CD8-positive, alpha-beta memory T cell (primary cell): ENCODE measurements around the gene TOB1. TPM values are rescaled to one million over a fixed set of nuclear protein-coding genes. Genes with fewer than 3 reads are reported as not detected.

Experiments
- CTCF ChIA-PET: fragments of 350-600 bp; sonication (Branson Sonifier 250); formaldehyde crosslinking; loops from one replicate; lab custom pipeline; 2021; ENCODE audit warnings: antibody characterized with exemption; lab: Charles Lee
- POLR2A ChIA-PET: fragments of 350-600 bp; sonication (Branson Sonifier 250); formaldehyde crosslinking; loops from one replicate; lab custom pipeline; 2021; ENCODE audit warnings: antibody characterized with exemption; lab: Charles Lee
- DNase-seq, 5 donors: peaks; one replicate each; pipeline versions ENCODE4 v3.0.0 to v3.0.0-alpha.2; 2020 to 2022; ENCODE audit warnings: mixed read lengths in 1 of 5
- H3K27ac ChIP-seq: one replicate; pipeline ENCODE4 v1.7.0; 2013; ENCODE audit warnings: low read depth, mild to moderate bottlenecking, low read length, moderate library complexity
- H3K27me3 ChIP-seq: 2 replicates; pipeline ENCODE4 v1.7.0; 2013; ENCODE audit warnings: low read length, mild to moderate bottlenecking; ENCODE audit not compliant: insufficient read depth, poor library complexity, severe bottlenecking
- H3K36me3 ChIP-seq: 2 replicates; pipeline ENCODE4 v1.7.0; 2013; ENCODE audit warnings: mild to moderate bottlenecking, low read length, moderate library complexity; ENCODE audit not compliant: insufficient read depth
- H3K4me1 ChIP-seq: 2 replicates; pipeline ENCODE4 v1.7.0; 2013; ENCODE audit warnings: mild to moderate bottlenecking, low read length, moderate library complexity; ENCODE audit not compliant: insufficient read depth
- H3K4me3 ChIP-seq: 2 replicates; pipeline ENCODE4 v1.7.0; 2013; ENCODE audit warnings: mild to moderate bottlenecking, low read length
- H3K9me3 ChIP-seq: 2 replicates; pipeline ENCODE4 v1.7.0; 2013; ENCODE audit warnings: mild to moderate bottlenecking, low read length
- H3K27ac Mint-ChIP-seq, 8 donors: one replicate each; pipeline ENCODE4 v1.8.0; 2020 to 2021; ENCODE audit warnings: mixed read lengths in 8 of 8, mild to moderate bottlenecking in 6 of 8, inconsistent platforms in 3 of 8, moderate library complexity in 3 of 8
- H3K27me3 Mint-ChIP-seq, 2 donors: one replicate each; pipeline ENCODE4 v1.8.0; 2020 to 2021; ENCODE audit warnings: mixed read lengths in 2 of 2, mild to moderate bottlenecking in 1 of 2, moderate library complexity in 1 of 2
- H3K36me3 Mint-ChIP-seq, 3 donors: one replicate each; pipeline ENCODE4 v1.8.0; 2020 to 2021; ENCODE audit warnings: mixed read lengths in 3 of 3, inconsistent platforms in 1 of 3, mild to moderate bottlenecking in 1 of 3
- H3K4me1 Mint-ChIP-seq, 3 donors: one replicate each; pipeline ENCODE4 v1.8.0; 2020 to 2021; ENCODE audit warnings: mixed read lengths in 3 of 3, inconsistent platforms in 1 of 3, mild to moderate bottlenecking in 1 of 3
- H3K4me3 Mint-ChIP-seq, 7 donors: one replicate each; pipeline ENCODE4 v1.8.0; 2020 to 2021; ENCODE audit warnings: mixed read lengths in 7 of 7, mild to moderate bottlenecking in 6 of 7, moderate library complexity in 4 of 7, inconsistent platforms in 2 of 7
- H3K9me3 Mint-ChIP-seq, 5 donors: one replicate each; pipeline ENCODE4 v1.8.0; 2020 to 2022; ENCODE audit warnings: mixed read lengths in 5 of 5, mild to moderate bottlenecking in 3 of 5, moderate library complexity in 2 of 5, inconsistent platforms in 1 of 5
- polyA plus RNA-seq: library from polyadenylated mRNA; unstranded; fragments of 300-500 nt; fragmentation: Illumina TruSeq; gene quantifications from one replicate; pipeline ENCODE4 v1.2.3, GENCODE V29; 2021
- total RNA-seq, 2 experiments: library from RNA; stranded (reverse); gene quantifications; one replicate each; pipeline ENCODE4 v1.2.3, GENCODE V29; 2021

TOB1 gene
- total and polyA plus RNA-seq, 3 experiments from 2014 or later = 32.6 to 53.4 (median 34.5) TPM

DNA sequence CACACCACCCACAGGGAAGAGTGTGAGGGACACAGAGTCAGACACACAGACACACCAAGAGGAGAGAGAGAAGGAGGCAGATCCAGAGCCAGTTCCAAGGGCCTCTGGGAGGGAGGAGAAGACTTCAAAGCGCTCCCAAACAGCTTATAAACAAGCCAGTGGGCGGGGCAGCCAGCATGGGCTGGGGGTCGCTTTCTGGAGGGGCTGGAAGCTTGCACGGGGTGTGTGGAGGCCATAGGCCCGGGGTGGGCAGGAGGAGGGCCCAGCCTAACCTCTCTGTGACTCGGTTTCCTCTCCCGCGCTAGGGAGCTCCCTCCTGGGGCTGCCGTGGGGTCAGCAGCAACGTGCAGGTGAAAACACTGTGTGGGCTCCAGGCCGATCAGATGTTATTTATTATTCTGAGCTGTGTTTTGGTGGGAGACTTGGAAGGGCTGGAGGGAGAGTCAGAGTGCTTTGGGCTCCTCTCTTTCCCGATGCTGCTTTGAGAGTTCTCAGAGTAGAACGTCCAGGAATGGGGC is 33.2 kb downstream of the TOB1 start:
- H3K9me3 Mint-ChIP-seq = no peaks in the 10 kb centered on the region
- H3K9me3 ChIP-seq = no peaks in the 10 kb centered on the region
- H3K4me3 ChIP-seq = no peak overlapping the region
- ChIA-PET POLR2A (no interaction called here), CTCF (no interaction called here)
- H3K36me3 Mint-ChIP-seq = no peaks in the 10 kb centered on the region
- no peak for DNase-seq
- no peaks in the 10 kb centered on the region for H3K4me1 Mint-ChIP-seq
- H3K27ac ChIP-seq = no peak overlapping the region
- peaks cover 11 to 40% of the 10 kb centered on the region in 2 donors for H3K27me3 Mint-ChIP-seq
- H3K4me1 ChIP-seq = no peaks in the 10 kb centered on the region
- H3K4me3 Mint-ChIP-seq = no peak overlapping the region
- no peak overlapping the region for H3K27ac Mint-ChIP-seq
- no peaks in the 10 kb centered on the region for H3K27me3 ChIP-seq
- H3K36me3 ChIP-seq = no peaks in the 10 kb centered on the region

DNA sequence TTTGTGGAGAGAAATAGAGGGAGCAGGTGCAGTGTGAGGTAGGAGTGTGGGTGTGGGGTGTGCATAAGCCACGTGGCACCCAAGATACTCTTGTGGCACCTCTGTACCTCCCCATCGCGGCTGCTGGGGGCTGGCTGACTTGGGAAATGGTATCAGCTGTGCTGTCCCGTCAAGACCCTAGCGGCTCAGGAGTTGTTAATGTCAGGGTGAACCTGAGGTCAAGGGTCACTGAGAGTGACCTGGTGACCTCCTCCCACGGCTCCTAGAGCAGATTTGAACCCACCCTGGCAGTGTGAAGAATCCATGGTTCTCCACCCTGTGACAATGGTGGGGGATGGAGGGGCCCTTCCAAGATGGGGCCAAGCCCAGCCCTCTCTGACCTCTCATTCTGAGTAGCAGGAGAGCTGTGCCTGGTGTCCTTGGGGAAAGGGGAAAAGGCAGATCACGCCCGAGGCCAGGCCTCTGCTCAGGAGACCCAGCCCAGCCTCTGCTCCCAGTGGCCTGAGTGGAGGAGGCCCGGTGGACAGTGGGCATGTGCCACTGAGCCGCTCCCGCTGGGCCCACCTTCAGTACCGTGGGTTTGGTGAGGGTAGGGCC is 33.8 kb downstream of the TOB1 start:
- no peak overlapping the region for H3K4me3 Mint-ChIP-seq
- no peak overlapping the region for H3K27ac ChIP-seq
- H3K9me3 ChIP-seq = no peaks in the 10 kb centered on the region
- H3K4me3 ChIP-seq = no peak overlapping the region
- no peaks in the 10 kb centered on the region for H3K36me3 Mint-ChIP-seq
- peaks cover 11 to 40% of the 10 kb centered on the region in 2 donors for H3K27me3 Mint-ChIP-seq
- DNase-seq = no peak
- no peaks in the 10 kb centered on the region for H3K27me3 ChIP-seq
- ChIA-PET CTCF (no interaction called here), POLR2A (no interaction called here)
- no peaks in the 10 kb centered on the region for H3K36me3 ChIP-seq
- H3K4me1 Mint-ChIP-seq = no peaks in the 10 kb centered on the region
- H3K27ac Mint-ChIP-seq = no peak overlapping the region
- H3K9me3 Mint-ChIP-seq = no peaks in the 10 kb centered on the region
- no peaks in the 10 kb centered on the region for H3K4me1 ChIP-seq

DNA sequence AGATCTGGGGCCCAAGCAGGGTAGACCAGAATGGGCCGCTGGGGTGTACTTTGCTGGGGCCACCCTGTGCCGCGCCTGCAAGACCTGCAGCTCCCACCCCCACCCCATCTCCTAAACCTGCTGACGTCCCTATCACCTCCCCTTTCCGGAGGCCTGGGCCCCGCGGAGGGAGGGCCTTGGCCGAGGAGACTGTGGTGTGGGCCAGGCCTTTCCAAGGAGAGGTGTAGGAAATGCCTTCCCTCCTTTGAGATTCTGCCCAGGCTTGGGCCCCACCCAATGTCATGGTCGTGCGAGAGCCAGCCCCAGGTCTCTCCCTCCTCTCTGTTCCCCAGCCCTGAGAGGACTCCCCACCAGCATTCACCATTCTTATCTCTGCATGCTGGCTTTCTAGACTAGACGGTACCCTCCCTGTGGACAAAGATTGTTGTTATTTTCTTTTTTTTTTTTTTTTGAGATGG is 34.7 kb downstream of the TOB1 start:
- ChIA-PET POLR2A (no interaction called here), CTCF (interaction anchor here (1.9 kb wide), 1 partner anchor 14 kb away, joined by 8 read pairs; no protein-coding TSS in a partner anchor)
- no peaks in the 10 kb centered on the region for H3K9me3 ChIP-seq
- Mint-ChIP-seq H3K9me3 (no peaks in the 10 kb centered on the region), H3K27ac (no peak overlapping the region), H3K36me3 (no peaks in the 10 kb centered on the region), H3K4me3 (no peak overlapping the region), H3K27me3 (peaks cover 11 to 40% of the 10 kb centered on the region in 2 donors), H3K4me1 (no peaks in the 10 kb centered on the region)
- H3K36me3 ChIP-seq = no peaks in the 10 kb centered on the region
- H3K4me3 ChIP-seq = no peak overlapping the region
- H3K4me1 ChIP-seq = no peaks in the 10 kb centered on the region
- DNase-seq = peak in 1 of 5 donors; percentile 26
- H3K27ac ChIP-seq = no peak overlapping the region
- no peaks in the 10 kb centered on the region for H3K27me3 ChIP-seq

DNA sequence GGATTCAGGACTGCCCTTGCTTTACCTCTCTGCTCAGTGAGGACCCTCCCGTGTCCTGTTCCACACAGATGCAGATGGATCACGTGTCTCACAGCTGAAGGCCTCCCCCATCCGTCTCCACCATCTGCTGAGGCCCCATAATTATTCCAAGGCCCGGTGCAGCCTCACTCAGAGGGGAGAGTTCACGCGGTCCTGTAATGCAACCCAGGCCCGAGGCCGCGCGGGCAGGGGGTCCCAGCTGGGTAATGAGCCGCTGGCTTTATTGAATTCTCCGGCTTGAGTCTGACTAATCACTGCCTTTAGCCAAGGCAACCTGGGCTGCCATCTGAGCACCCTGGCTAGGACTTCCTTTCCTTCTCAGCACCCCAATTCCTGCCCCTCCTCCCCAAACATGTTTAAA is 35.2 kb downstream of the TOB1 start:
- no peak overlapping the region for H3K27ac ChIP-seq
- no peaks in the 10 kb centered on the region for H3K4me1 Mint-ChIP-seq
- ChIA-PET POLR2A (no interaction called here), CTCF (interaction anchor here (1.9 kb wide), 1 partner anchor 13 kb away, joined by 8 read pairs; no protein-coding TSS in a partner anchor)
- H3K27me3 Mint-ChIP-seq = peaks cover 9 to 40% of the 10 kb centered on the region in 2 donors
- H3K9me3 Mint-ChIP-seq = no peaks in the 10 kb centered on the region
- H3K36me3 ChIP-seq = no peaks in the 10 kb centered on the region
- H3K4me3 ChIP-seq = no peak overlapping the region
- H3K27ac Mint-ChIP-seq = no peak overlapping the region
- no peaks in the 10 kb centered on the region for H3K27me3 ChIP-seq
- no peaks in the 10 kb centered on the region for H3K36me3 Mint-ChIP-seq
- peak in 1 of 5 donors; percentile 12 for DNase-seq
- no peak overlapping the region for H3K4me3 Mint-ChIP-seq
- H3K9me3 ChIP-seq = no peaks in the 10 kb centered on the region
- H3K4me1 ChIP-seq = no peaks in the 10 kb centered on the region

DNA sequence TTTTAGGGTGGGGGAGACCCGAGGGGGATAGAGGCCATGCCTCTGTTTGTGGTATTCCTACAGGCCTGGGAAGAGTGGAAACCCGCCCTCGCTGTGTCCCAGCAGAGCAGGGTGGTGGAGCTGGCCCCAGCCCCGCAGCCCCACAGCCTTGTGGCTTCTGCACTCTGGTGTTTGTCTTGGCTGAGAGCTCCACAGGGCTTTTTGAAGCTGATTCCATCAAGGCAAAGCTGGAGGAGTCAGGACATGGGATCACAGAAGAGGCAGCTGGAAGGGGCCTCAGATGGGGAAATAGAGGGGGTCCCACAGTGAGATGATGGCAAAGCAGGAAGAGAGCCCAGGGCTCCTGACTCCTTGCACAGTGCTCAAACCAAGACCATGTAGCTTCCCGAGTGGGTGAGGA is 35.8 kb downstream of the TOB1 start:
- Mint-ChIP-seq H3K9me3 (no peaks in the 10 kb centered on the region), H3K4me3 (no peak overlapping the region), H3K27me3 (peaks cover 9 to 37% of the 10 kb centered on the region in 2 donors), H3K4me1 (no peaks in the 10 kb centered on the region), H3K36me3 (no peaks in the 10 kb centered on the region), H3K27ac (peak overlapping the region in 1 of 8 donors; percentile 93)
- POLR2A ChIA-PET = no interaction called here
- H3K9me3 ChIP-seq = no peaks in the 10 kb centered on the region
- CTCF ChIA-PET = interaction anchor here (0.9 to 1.9 kb wide), 2 partner anchors 12 to 13 kb away, joined by 3 to 8 read pairs; no protein-coding TSS in a partner anchor
- no peaks in the 10 kb centered on the region for H3K27me3 ChIP-seq
- no peak overlapping the region for H3K4me3 ChIP-seq
- DNase-seq = peak in 1 of 5 donors; percentile 40
- H3K36me3 ChIP-seq = no peaks in the 10 kb centered on the region
- H3K27ac ChIP-seq = no peak overlapping the region
- H3K4me1 ChIP-seq = no peaks in the 10 kb centered on the region

DNA sequence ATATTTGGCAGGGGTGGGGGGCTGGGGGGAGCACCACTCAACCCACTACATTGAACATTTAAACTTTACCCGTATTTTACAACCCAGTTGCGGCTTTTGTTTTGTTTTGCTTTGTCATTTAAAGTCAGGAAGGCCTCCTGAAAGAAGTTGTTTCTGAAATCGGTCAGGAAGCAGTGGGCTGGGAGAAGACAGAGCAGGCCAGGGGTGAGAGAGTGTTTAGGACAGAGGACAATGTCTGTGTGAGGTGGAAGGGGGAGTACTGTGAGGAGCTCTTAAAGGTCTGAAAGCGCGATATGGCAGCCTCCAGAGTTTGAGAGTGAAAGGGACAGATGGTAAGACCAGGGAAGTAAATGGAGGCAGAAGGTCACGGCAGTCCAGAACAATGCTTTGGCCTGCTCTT is 36.8 kb downstream of the TOB1 start:
- ChIA-PET CTCF (interaction anchor here (0.9 kb wide), 1 partner anchor 13 kb away, joined by 3 read pairs; no protein-coding TSS in a partner anchor), POLR2A (no interaction called here)
- Histone ChIP-seq H3K9me3 (no peaks in the 10 kb centered on the region), H3K27me3 (no peaks in the 10 kb centered on the region), H3K27ac (no peak overlapping the region), H3K4me1 (no peaks in the 10 kb centered on the region), H3K36me3 (no peaks in the 10 kb centered on the region), H3K4me3 (no peak overlapping the region)
- no peaks in the 10 kb centered on the region for H3K9me3 Mint-ChIP-seq
- H3K36me3 Mint-ChIP-seq = no peaks in the 10 kb centered on the region
- peaks cover 5 to 27% of the 10 kb centered on the region in 2 donors for H3K27me3 Mint-ChIP-seq
- H3K27ac Mint-ChIP-seq = peak overlapping the region in 1 of 8 donors; percentile 36
- H3K4me1 Mint-ChIP-seq = no peaks in the 10 kb centered on the region
- H3K4me3 Mint-ChIP-seq = no peak overlapping the region
- peak in 1 of 5 donors; percentile 3 for DNase-seq

DNA sequence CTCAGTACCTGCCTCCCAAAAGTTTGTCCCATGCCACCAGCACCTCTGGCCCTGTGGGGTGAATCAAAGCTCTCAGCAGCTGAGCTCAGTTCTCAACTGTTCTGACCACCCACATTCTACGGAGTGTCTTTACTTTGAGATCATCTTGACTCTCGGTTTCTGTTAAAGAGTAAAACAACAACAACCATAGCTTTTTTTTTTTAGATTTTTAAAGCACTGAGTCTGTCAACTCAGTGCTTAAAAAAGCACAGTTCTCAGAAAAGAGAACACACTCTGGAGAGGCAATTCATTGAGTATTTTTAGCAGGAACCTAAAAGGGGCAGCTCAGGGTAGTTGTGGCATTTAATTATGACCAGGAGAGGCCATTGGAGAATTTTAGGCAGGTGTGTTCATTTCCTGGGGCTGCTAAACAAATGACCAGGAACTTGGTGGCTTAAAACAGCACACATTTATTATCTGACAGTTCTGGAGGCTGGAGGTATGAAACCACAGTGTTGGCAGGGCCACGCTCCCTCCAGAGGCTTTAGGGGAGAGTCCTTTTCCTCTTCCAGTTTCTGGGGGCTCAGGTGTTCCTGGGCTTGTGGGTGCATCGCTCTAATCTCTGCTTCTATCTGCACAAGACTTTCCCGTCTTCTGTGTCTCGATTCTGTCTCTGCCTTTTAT is 37.5 kb downstream of the TOB1 start:
- ChIA-PET CTCF (no interaction called here), POLR2A (no interaction called here)
- H3K36me3 Mint-ChIP-seq = peaks cover 0 to 3% (median 0%) of the 10 kb centered on the region in 3 donors
- no peaks in the 10 kb centered on the region for H3K4me1 ChIP-seq
- no peak overlapping the region for H3K4me3 Mint-ChIP-seq
- H3K27me3 Mint-ChIP-seq = peaks cover 5 to 23% of the 10 kb centered on the region in 2 donors
- H3K36me3 ChIP-seq = no peaks in the 10 kb centered on the region
- peak in 1 of 5 donors; percentile 8 for DNase-seq
- no peak overlapping the region for H3K27ac ChIP-seq
- no peaks in the 10 kb centered on the region for H3K9me3 Mint-ChIP-seq
- no peaks in the 10 kb centered on the region for H3K4me1 Mint-ChIP-seq
- H3K4me3 ChIP-seq = no peak overlapping the region
- no peak overlapping the region for H3K27ac Mint-ChIP-seq
- no peaks in the 10 kb centered on the region for H3K27me3 ChIP-seq
- H3K9me3 ChIP-seq = no peaks in the 10 kb centered on the region

DNA sequence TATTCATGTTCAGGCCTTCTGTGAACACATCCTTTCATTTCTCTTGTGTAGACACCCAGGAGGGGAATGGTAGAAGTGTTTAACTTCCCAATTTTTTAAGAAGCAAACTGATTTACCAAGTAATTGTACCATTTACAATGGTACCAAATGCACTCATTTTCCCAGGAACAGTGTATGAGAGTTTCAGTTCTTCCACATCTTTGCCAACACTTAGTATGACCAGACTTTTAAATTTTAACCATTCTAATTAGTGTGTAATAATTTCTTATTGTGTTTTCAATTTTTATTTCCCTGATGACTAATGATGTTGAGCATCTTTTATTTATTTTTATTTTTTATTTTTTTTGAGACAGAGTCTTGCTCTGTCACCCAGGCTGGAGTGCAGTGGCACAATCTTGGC is 41.0 kb downstream of the TOB1 start:
- H3K4me3 ChIP-seq = no peak overlapping the region
- CTCF ChIA-PET = no interaction called here

More for the DNA sequence above, 41.0 kb downstream of the TOB1 start:
- Histone ChIP-seq H3K27me3 (no peaks in the 10 kb centered on the region), H3K27ac (no peak overlapping the region), H3K9me3 (no peaks in the 10 kb centered on the region), H3K4me1 (no peaks in the 10 kb centered on the region), H3K36me3 (no peaks in the 10 kb centered on the region)
- H3K9me3 Mint-ChIP-seq = no peaks in the 10 kb centered on the region
- H3K27ac Mint-ChIP-seq = no peak overlapping the region
- no peak for DNase-seq
- peaks cover 2 to 28% of the 10 kb centered on the region in 2 donors for H3K27me3 Mint-ChIP-seq
- H3K36me3 Mint-ChIP-seq = peaks cover 0 to 5% (median 0%) of the 10 kb centered on the region in 3 donors
- no peaks in the 10 kb centered on the region for H3K4me1 Mint-ChIP-seq
- POLR2A ChIA-PET = no interaction called here
- no peak overlapping the region for H3K4me3 Mint-ChIP-seq
